GM19240 (cell line): ENCODE results near the gene ULK4.

Experiments
- DNase-seq: peaks from one replicate; pipeline ENCODE4 v3.0.0; 2011; ENCODE audit warnings: low spot score; ENCODE audit not compliant: insufficient read length

ULK4 gene

GRCh38 chr3:41239587-41239986 lies 722.3 kb downstream of the ULK4 start:
- no peak for DNase-seq

GRCh38 chr3:41237907-41238306 lies 724.0 kb downstream of the ULK4 start:
- DNase-seq: no peak

GRCh38 chr3:41236228-41236627 lies 725.7 kb downstream of the ULK4 start:
- no peak for DNase-seq

DNA sequence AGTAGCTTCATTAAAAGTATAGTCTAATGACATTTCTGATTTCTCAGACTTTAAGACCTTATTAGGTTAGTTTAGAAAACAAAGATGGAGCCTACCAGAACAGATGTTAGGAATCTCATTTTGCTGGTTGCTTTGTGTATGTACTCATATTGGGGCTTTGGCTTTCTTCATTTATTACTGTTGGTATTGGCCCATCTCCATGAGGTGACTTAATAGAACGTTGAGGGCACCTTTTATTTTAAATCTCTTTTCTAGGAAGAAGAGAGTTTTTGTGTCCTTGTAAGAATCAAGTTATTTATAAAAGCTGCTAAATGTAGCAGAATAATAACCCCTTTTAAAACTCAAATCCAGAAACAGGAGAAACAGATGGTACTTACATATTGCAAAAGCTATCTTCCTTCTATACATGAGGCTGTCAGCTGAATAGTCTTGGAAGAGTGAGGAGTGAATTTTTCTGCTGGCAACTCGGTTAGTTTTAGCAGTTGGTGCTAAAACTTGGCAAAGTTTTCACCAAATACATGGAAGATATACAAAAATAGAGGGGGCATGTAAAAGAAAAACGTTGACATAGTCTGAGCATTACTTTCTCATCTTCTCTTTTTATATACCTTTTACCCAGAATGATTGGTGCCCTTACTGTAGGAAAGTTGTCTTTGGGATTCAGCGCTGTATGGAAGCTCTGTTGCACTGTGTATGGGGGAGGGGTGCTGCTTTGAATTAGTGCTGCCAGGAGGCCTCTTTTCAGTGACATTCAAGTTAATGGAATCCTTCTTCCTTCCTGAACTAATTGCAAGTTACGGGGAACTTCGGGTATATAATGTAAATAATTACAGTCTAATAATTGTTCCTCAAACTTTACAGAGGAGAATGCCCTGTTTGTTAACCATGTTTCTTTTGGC lies 726.8 kb downstream of the ULK4 start:
- no peak for DNase-seq

DNA sequence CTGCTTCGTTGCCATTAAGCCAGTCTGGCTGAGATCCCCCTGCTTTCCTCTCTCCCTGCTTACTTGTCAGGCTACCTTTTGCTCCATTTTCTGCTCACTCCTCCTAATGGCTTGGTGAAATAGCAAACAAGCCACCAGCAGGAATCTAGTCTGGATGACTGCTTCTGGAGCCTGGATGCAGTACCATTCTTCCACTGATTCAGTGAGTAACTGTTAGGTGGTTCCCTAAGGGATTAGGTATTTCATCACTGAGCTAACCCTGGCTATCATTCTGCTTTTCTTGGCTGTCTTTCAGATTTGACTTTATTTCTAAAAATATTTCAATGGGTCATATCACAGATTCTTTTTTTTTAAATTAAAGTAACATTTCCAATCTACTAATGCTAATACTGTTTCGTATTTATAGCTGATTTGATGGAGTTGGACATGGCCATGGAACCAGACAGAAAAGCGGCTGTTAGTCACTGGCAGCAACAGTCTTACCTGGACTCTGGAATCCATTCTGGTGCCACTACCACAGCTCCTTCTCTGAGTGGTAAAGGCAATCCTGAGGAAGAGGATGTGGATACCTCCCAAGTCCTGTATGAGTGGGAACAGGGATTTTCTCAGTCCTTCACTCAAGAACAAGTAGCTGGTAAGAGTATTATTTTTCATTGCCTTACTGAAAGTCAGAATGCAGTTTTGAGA lies 737.6 kb downstream of the ULK4 start:
- DNase-seq: no peak

DNA sequence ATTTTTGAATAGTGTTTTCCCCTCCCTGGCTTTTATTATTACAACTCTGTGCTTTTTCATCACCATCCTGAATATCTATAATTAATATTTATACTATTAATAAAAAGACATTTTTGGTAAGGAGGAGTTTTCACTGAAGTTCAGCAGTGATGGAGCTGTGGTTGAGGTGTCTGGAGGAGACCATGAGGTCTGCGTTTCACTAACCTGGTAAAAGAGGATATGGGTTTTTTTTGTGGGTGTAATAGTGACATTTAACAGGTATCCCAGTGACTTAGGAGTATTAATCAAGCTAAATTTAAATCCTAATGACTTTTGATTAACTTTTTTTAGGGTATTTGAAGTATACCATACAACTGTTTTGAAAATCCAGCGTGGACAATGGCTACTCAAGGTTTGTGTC lies 738.2 kb downstream of the ULK4 start:
- no peak for DNase-seq

- no peak for DNase-seq
These were observed 738.8 kb downstream of the ULK4 start for GRCh38 chr3:41223078-41223477.

DNA sequence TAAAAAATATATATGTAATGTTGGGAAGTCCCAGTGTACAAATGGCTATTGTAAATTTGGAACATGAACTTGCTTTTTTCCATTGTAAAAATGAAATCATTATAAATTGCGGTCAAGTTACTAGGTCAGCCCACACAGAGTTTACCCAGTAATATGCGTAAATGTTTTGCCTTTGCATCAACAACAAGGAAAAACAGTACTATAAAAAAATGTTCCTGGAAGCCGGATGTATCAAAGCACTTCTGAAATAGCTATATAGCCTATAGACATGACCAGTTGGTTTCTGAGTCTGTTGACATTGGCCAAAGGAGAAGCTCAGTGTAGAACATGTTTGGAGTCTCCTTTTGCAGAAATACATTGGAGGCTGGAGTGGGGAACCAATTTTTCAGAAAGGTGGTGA lies 739.4 kb downstream of the ULK4 start:
- DNase-seq: no peak

GRCh38 chr3:41222012-41222411 lies 739.9 kb downstream of the ULK4 start:
- no peak for DNase-seq

GRCh38 chr3:41220906-41221677 lies 740.8 kb downstream of the ULK4 start:
- no peak for DNase-seq

- no peak for DNase-seq
These were observed 742.5 kb downstream of the ULK4 start for GRCh38 chr3:41219424-41219823.

- no peak for DNase-seq
These were observed 744.9 kb downstream of the ULK4 start for GRCh38 chr3:41216993-41217392.

- DNase-seq: no peak
These were observed 745.5 kb downstream of the ULK4 start for GRCh38 chr3:41216422-41216821.

- DNase-seq: no peak
These were observed 748.3 kb downstream of the ULK4 start for GRCh38 chr3:41213588-41213987.

DNA sequence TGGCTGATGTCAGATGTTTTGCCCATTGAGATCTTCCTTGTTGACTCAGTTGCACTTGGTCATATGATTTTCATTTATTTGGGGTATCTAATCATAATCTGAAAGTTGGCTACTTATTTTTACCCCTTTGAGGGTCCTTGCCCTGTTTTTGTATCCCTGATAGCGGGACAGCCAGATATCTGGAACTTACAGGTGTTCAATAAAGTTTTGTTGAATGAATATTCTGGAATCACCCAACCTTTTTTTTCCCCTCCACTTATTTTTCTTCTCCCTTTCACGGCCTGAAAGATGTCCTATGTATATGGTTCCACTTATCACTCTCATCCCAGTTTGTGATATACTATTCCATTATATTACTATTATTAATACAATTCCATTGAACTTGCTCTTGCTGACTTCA lies 749.8 kb downstream of the ULK4 start:
- no peak for DNase-seq

- DNase-seq: no peak
These were observed 750.9 kb downstream of the ULK4 start for GRCh38 chr3:41210966-41211365.

- DNase-seq: no peak
These were observed 752.3 kb downstream of the ULK4 start for GRCh38 chr3:41209646-41210045.

GRCh38 chr3:41208507-41209220 lies 753.2 kb downstream of the ULK4 start:
- no peak for DNase-seq

DNA sequence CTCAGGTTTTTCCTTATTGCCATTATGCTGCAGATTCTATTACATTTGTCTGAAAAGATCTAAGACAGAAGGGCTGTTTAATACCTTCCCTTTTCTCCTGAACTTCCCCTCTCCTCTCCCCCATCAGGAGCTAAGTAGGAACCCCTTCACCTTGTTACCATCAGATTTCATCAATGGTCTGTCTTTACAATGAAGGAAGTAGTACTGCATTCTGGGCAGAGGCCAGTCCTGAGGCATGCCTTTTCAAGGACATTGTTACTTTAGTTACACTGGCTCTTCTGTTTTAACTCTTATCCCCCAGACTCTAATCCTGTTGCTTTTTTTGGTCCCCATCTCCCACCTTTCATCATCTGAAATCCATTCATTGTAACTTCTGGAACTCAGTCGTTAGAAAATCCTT lies 754.5 kb downstream of the ULK4 start:
- no peak for DNase-seq

DNA sequence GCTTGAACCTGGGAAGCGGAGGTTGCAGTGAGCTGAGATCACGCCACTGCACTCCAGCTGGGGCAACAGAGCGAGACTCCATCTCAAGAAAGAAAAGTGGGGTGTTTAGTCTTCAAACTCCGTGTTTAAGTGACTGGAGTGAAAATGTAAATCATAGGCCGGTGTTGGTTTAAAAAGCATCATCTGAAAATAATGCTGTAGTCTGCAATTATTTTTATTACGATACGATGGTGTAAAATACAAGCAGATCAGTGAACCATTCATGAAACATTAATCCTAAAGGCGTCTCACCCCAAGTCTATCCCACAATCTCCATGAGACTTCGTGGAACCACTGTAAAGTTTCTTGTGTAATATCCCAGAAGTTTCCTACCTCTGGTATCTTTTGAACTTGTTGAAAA lies 756.3 kb downstream of the ULK4 start:
- DNase-seq: no peak

DNA sequence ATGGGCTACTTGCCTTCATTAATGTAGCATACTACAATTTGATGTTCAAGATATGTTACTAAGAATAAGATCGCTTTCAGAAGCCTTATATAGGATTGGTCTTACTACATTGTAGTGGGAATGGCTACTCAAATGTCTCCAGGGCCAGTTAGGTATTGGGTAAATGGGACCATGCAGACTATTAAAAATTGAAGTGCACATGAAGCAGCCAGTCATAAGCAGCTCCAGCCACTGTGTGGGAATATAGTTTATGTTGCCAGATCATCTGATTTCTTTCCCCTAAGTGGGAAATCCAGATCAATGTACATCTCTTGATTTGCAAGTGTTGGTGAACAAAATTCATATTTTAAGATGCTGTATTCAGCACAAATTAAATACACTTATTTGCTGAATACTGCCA lies 757.5 kb downstream of the ULK4 start:
- no peak for DNase-seq
